OCI-LY3 (cell line): ENCODE measurements around the gene NGFR.
A peak's percentile ranks its signal among the peaks of the same experiment; 100 is the strongest.
"Not testable (repeated sequence)": the region's sequence is repeated elsewhere in the genome, so short reads cannot be mapped to it uniquely, and the experiment has no call there.

Experiments used
- H2AFZ ChIP-seq: fragments of 200-600, 300-600 bp; shearing (Covaris generic); 2 replicates; pipeline ENCODE4 v1.6.0; 2014; ENCODE audit warnings: antibody characterized with exemption, low read depth, low read length
- H3K27ac ChIP-seq: fragments of 200-600, 300-600 bp; sonication (generic); 2 replicates; pipeline ENCODE4 v1.5.1; 2014; ENCODE audit warnings: mild to moderate bottlenecking, low read length, moderate library complexity, mixed read lengths
- H3K27me3 ChIP-seq: fragments of 200-600, 300-600 bp; sonication (generic); 2 replicates; pipeline ENCODE4 v1.6.1; 2014; ENCODE audit warnings: low read depth, low read length, mixed read lengths
- H3K36me3 ChIP-seq: fragments of 200-600, 300-600 bp; sonication (generic); replicated peaks from 2 replicates; pipeline ENCODE3; 2014; ENCODE audit warnings: low read depth, low read length, mixed read lengths
- H3K4me1 ChIP-seq: fragments of 300-600, 200-600 bp; sonication (generic); 2 replicates; pipeline ENCODE4 v1.6.1; 2014; ENCODE audit warnings: low read length, mixed read lengths
- H3K4me2 ChIP-seq: fragments of 200-600, 300-600 bp; sonication (generic); 2 replicates; pipeline ENCODE4 v1.6.1; 2014; ENCODE audit warnings: low read length, mixed read lengths
- H3K4me3 ChIP-seq: fragments of 300-600, 200-600 bp; sonication (generic); 2 replicates; pipeline ENCODE4 v1.5.1; 2014; ENCODE audit warnings: antibody characterized with exemption, mild to moderate bottlenecking, low read length, moderate library complexity
- H3K79me2 ChIP-seq: fragments of 300-600, 200-600 bp; shearing (Covaris generic); 2 replicates; pipeline ENCODE4 v1.6.1; 2014; ENCODE audit warnings: mild to moderate bottlenecking, low read length, mixed read lengths
- H3K9ac ChIP-seq: fragments of 300-600, 200-600 bp; shearing (Covaris generic); 2 replicates; pipeline ENCODE4 v1.6.0; 2014; ENCODE audit warnings: mild to moderate bottlenecking, low read length, moderate library complexity
- H3K9me3 ChIP-seq: fragments of 200-600, 300-600 bp; shearing (Covaris generic); 2 replicates; pipeline ENCODE4 v1.6.1; 2014; ENCODE audit warnings: low read length, mixed read lengths; ENCODE audit not compliant: insufficient read depth
- H4K20me1 ChIP-seq: fragments of 200-600, 300-600 bp; sonication (generic); 2 replicates; pipeline ENCODE4 v1.6.1; 2016; ENCODE audit warnings: low read length, mixed read lengths; ENCODE audit not compliant: insufficient read depth
- CTCF ChIP-seq: fragments of 200-600, 300-600 bp; sonication (generic); IDR thresholded peaks from 2 replicates; pipeline ENCODE4 v1.5.1; 2014; ENCODE audit warnings: antibody characterized with exemption, low read length, low read depth
- EZH2phosphoT487 ChIP-seq: fragments of 200-600 bp; shearing (Covaris generic); IDR thresholded peaks from 2 replicates; pipeline ENCODE4 v1.6.1; 2018; ENCODE audit warnings: antibody characterized with exemption, mixed run types, low read depth

Gene NGFR

DNA sequence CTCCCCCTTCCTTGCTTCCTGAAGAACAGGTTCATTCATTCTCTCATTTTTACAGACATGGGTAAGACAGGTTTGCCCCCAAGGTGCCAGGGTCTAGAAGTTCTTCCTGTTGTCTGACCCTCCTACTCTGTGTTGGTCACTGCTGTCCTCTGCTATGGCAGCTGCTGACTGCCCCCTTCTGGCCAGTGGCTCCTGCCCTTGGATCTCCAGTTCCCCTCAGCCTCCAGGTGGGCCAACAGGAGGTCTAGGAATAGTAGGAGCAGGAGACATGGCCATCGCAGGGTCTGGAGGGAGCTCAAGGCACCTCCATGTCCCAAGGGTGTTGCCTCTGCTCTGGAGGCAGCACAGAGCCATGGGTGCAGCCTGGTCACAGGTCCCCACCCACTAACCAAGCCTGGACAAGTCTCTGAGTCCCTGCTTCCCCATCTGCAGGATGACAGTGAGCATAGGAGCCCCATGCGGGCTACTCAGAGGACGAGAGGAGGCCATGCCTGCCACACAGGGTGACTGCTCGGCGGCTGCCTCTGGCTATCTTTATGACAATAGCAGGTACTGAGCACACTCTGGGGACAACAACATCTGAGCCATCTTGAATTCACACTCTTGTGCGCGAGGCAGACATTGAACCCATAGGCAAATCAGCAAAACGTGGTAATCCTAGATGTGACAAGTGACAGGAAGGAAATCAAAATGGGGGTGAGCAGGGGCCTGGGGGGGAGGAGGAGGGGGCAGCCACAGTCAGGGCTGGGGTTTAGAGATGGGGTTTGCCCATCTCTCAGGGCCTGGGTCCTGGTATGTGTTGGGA, 53.6 kb downstream of the NGFR start:
- Histone ChIP-seq H3K79me2 (no peaks in the 10 kb centered on the region), H3K9me3 (no peaks in the 10 kb centered on the region; the same call in 1 of the 2 replicates), H3K27me3 (no peaks in the 10 kb centered on the region), H3K9ac (no peak overlapping the region), H3K27ac (no peak overlapping the region), H3K36me3 (no peaks in the 10 kb centered on the region), H3K4me1 (no peaks in the 10 kb centered on the region), H3K4me3 (no peak overlapping the region), H3K4me2 (no peak overlapping the region), H2AFZ (no peak overlapping the region), H4K20me1 (no peaks in the 10 kb centered on the region)
- TF ChIP-seq EZH2phosphoT487 (no peak), CTCF (peak; percentile 52)

DNA sequence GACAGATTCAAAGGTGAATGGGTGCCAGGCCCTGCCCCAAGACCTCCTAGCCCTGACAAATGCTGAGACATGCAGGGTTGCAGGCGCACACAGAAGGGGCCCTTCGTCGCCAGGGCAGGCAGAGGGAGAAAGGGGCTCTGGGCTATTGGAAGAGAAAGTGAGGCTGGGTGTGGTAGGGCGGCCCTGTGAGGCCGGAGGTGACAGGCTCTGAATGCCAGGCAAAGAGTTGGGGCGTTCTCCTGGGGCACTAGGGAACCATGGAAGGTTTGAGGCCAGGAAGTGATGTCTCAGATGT, 54.2 kb downstream of the NGFR start:
- Histone ChIP-seq H3K9me3 (no peaks in the 10 kb centered on the region), H3K27me3 (no peaks in the 10 kb centered on the region), H3K36me3 (no peaks in the 10 kb centered on the region), H3K4me3 (no peak overlapping the region), H2AFZ (no peak overlapping the region), H3K4me1 (no peaks in the 10 kb centered on the region), H4K20me1 (no peaks in the 10 kb centered on the region), H3K4me2 (no peak overlapping the region), H3K79me2 (no peaks in the 10 kb centered on the region), H3K27ac (no peak overlapping the region), H3K9ac (no peak overlapping the region)
- TF ChIP-seq EZH2phosphoT487, result no peak

DNA sequence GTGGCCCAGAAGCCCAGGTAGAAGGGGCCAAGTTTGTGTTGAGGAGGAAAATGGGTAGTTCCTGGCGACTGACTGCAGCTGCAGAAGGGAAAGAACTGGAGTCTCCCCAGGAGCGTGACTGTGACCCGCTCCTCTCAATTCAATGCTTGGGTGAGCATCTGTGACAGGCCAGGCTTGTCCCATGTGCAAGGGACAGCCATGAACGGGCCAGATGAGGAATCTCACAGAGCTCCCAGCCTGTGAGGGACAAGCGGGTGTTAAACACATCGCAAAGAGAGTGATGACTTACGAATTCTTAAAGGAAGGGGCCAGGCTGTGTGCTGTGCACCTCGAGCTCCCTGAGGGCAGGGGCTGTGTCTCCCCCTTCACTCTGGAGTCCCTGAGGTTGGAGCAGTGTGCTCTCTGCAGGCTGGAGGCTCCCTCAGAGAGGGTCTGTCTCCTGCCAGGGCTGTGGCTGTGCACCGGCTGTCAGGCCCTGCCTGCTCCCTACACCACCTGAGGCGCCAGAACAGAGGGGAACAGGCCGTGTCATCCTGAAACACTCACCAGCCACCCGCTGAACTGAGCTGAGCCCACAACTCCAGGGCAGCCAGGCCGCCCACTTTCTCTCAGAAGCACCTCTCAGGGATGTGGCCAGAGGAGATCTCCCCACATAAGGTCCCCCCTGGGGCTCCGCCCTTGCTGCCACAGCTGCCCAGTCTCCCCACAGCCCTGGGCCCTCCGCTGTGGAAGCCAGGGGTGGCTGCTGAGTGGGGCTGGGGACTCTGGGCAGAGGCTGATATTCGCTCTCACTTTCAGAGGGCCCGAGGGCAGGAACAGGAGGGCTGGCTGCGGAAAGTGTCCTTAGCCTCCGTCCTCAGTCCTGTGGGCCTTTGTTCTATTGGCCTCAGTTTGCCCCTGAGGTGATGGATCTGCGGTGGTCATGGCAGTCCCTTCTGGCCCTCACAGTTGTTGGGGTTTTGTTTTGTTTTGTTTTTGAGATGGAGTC, 54.9 kb downstream of the NGFR start:
- no peaks in the 10 kb centered on the region for H3K4me1 ChIP-seq
- H3K4me3 ChIP-seq, result no peak overlapping the region
- no peaks in the 10 kb centered on the region for H3K36me3 ChIP-seq
- no peak overlapping the region for H3K9ac ChIP-seq
- H4K20me1 ChIP-seq, result no peaks in the 10 kb centered on the region
- H3K4me2 ChIP-seq, result no peak overlapping the region
- TF ChIP-seq EZH2phosphoT487 (no peak), CTCF (no peak)
- H3K9me3 ChIP-seq, result no peaks in the 10 kb centered on the region
- no peaks in the 10 kb centered on the region for H3K27me3 ChIP-seq
- H2AFZ ChIP-seq, result no peak overlapping the region
- H3K27ac ChIP-seq, result no peak overlapping the region
- H3K79me2 ChIP-seq, result no peaks in the 10 kb centered on the region

GRCh38 chr17:49550764-49551163, 55.7 kb downstream of the NGFR start:
- not testable (repeated sequence) for H3K36me3 ChIP-seq, H3K4me3 ChIP-seq, H3K27me3 ChIP-seq, H2AFZ ChIP-seq, H3K9ac ChIP-seq, H3K9me3 ChIP-seq, H3K79me2 ChIP-seq, H4K20me1 ChIP-seq, H3K4me2 ChIP-seq, H3K27ac ChIP-seq, H3K4me1 ChIP-seq
